Hepatocyte (in vitro differentiated cells): ENCODE results near the gene ZMYND10. TPM values are rescaled to one million over a fixed set of nuclear protein-coding genes. Genes with fewer than 3 reads are reported as not detected.

Experiments
- DNase-seq: peaks from one replicate; pipeline ENCODE4 v3.0.0-alpha.2; 2016; ENCODE audit warnings: low spot score
- H2AFZ ChIP-seq: fragments of 200-600 bp; sonication (generic); 2 replicates; pipeline ENCODE4 v1.6.0; 2016; ENCODE audit warnings: antibody characterized with exemption, mild to moderate bottlenecking
- H3K27ac ChIP-seq: fragments of 200-600 bp; sonication (generic); 2 replicates; pipeline ENCODE4 v1.5.1; 2016; ENCODE audit warnings: mild to moderate bottlenecking
- H3K27me3 ChIP-seq: fragments of 200-600 bp; sonication (generic); 2 replicates; pipeline ENCODE4 v1.6.1; 2016
- H3K36me3 ChIP-seq: fragments of 200-600 bp; sonication (generic); replicated peaks from 2 replicates; pipeline ENCODE4 v1.5.1; 2016; ENCODE audit warnings: low read depth; ENCODE audit not compliant: insufficient read depth
- H3K4me1 ChIP-seq: fragments of 200-600 bp; sonication (generic); 2 replicates; pipeline ENCODE4 v1.5.1; 2016; ENCODE audit warnings: mild to moderate bottlenecking, moderate library complexity; ENCODE audit not compliant: insufficient read depth
- H3K4me2 ChIP-seq: fragments of 200-600 bp; sonication (generic); 2 replicates; pipeline ENCODE4 v1.6.0; 2016
- H3K4me3 ChIP-seq: fragments of 200-600 bp; sonication (generic); 2 replicates; pipeline ENCODE4 v1.5.1; 2016; ENCODE audit warnings: mild to moderate bottlenecking
- H3K79me2 ChIP-seq: fragments of 200-600 bp; sonication (generic); 2 replicates; pipeline ENCODE4 v1.6.0; 2017; ENCODE audit warnings: mild to moderate bottlenecking
- H3K9me2 ChIP-seq: fragments of 200-600 bp; sonication (generic); replicated peaks from 2 replicates; pipeline ENCODE4 v1.6.0; 2017; ENCODE audit warnings: mild to moderate bottlenecking; ENCODE audit not compliant: insufficient read depth
- H3K9me3 ChIP-seq: fragments of 200-600 bp; sonication (generic); 2 replicates; pipeline ENCODE4 v1.5.1; 2016; ENCODE audit warnings: low read depth, mild to moderate bottlenecking
- H4K20me1 ChIP-seq: fragments of 200-600 bp; sonication (generic); 2 replicates; pipeline ENCODE4 v1.6.0; 2016; ENCODE audit warnings: mild to moderate bottlenecking; ENCODE audit not compliant: insufficient read depth, poor library complexity, severe bottlenecking
- EZH2 ChIP-seq: fragments of 200-600 bp; sonication (generic); IDR thresholded peaks from 2 replicates; pipeline ENCODE4 v1.6.1; 2016; ENCODE audit warnings: antibody characterized with exemption, mild to moderate bottlenecking, borderline replicate concordance
- EZH2phosphoT487 ChIP-seq: fragments of 200-600 bp; sonication (generic); IDR thresholded peaks from one replicate; pipeline ENCODE4 v1.6.1; 2018; ENCODE audit warnings: antibody characterized with exemption, mild to moderate bottlenecking, low read depth, moderate library complexity; ENCODE audit not compliant: unreplicated experiment, severe bottlenecking
- WGBS: methylation state at CpG from one replicate; pipeline ENCODE4 v1.1.6; 2016; ENCODE audit warnings: low lambda C conversion rate; ENCODE audit errors: missing lambda C conversion rate; 5-methylcytosine and 5-hydroxymethylcytosine counted together
- polyA plus RNA-seq: library from polyadenylated mRNA; unstranded; fragments of >200 nt; fragmentation: Nextera tagmentation; extraction: Ambion mirVana; gene quantifications from 2 replicates; pipeline ENCODE4 v1.2.1, GENCODE V29; 2016
- total RNA-seq: library from RNA; depleted of rRNA; stranded (reverse); fragments of >200 nt; gene quantifications from 2 replicates; pipeline ENCODE4 v1.2.3, GENCODE V29; 2014
- TF ChIP-seq, protein P1 (sequence below): fragments of 200-600 bp; sonication (generic); IDR thresholded peaks from 2 replicates; pipeline ENCODE4 v1.5.1; 2016; ENCODE audit warnings: antibody characterized with exemption, mild to moderate bottlenecking; ENCODE audit not compliant: poor library complexity

The ZMYND10 gene
- total and polyA plus RNA-seq, 2 experiments from 2014 or later = 0.20 to 0.77 TPM

DNA sequence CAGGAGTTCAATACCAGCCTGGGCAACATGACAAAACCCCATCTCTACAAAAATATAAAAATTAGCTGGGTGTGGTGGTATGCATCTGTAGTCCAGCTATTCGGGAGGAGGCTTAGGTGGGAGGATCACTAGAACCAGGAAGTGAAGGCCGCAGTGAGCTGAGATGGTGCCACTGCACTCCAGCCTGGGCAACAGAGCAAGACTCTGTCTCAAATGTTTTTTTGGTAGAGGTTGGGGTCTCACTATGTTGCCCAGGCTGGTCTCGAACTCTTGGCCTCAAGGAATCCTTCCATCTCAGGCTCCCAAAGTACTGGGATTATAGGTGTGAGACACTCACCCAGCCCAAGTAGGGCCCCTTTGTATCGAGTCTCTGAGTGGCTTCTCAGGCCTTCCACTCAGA is 51.4 kb downstream of the ZMYND10 start:
- no peak overlapping the region for H3K4me2 ChIP-seq
- no peaks in the 10 kb centered on the region for H3K27me3 ChIP-seq
- DNase-seq = no peak
- H3K27ac ChIP-seq = no peak overlapping the region
- H3K9me2 ChIP-seq = no peaks in the 10 kb centered on the region
- H4K20me1 ChIP-seq = no peaks in the 10 kb centered on the region
- no peak overlapping the region for H2AFZ ChIP-seq
- no peak overlapping the region for H3K4me3 ChIP-seq
- peaks cover 23% of the 10 kb centered on the region for H3K4me1 ChIP-seq
- peaks cover 20% of the 10 kb centered on the region for H3K79me2 ChIP-seq
- 94% methylated on average over 4 of the region's 4 CpGs for WGBS
- H3K36me3 ChIP-seq = no peaks in the 10 kb centered on the region
- no peak for TF ChIP-seq EZH2
- no peak for TF ChIP-seq EZH2phosphoT487
- TF ChIP-seq, protein P1, sequence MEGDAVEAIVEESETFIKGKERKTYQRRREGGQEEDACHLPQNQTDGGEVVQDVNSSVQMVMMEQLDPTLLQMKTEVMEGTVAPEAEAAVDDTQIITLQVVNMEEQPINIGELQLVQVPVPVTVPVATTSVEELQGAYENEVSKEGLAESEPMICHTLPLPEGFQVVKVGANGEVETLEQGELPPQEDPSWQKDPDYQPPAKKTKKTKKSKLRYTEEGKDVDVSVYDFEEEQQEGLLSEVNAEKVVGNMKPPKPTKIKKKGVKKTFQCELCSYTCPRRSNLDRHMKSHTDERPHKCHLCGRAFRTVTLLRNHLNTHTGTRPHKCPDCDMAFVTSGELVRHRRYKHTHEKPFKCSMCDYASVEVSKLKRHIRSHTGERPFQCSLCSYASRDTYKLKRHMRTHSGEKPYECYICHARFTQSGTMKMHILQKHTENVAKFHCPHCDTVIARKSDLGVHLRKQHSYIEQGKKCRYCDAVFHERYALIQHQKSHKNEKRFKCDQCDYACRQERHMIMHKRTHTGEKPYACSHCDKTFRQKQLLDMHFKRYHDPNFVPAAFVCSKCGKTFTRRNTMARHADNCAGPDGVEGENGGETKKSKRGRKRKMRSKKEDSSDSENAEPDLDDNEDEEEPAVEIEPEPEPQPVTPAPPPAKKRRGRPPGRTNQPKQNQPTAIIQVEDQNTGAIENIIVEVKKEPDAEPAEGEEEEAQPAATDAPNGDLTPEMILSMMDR = no peak
- no peaks in the 10 kb centered on the region for H3K9me3 ChIP-seq

DNA sequence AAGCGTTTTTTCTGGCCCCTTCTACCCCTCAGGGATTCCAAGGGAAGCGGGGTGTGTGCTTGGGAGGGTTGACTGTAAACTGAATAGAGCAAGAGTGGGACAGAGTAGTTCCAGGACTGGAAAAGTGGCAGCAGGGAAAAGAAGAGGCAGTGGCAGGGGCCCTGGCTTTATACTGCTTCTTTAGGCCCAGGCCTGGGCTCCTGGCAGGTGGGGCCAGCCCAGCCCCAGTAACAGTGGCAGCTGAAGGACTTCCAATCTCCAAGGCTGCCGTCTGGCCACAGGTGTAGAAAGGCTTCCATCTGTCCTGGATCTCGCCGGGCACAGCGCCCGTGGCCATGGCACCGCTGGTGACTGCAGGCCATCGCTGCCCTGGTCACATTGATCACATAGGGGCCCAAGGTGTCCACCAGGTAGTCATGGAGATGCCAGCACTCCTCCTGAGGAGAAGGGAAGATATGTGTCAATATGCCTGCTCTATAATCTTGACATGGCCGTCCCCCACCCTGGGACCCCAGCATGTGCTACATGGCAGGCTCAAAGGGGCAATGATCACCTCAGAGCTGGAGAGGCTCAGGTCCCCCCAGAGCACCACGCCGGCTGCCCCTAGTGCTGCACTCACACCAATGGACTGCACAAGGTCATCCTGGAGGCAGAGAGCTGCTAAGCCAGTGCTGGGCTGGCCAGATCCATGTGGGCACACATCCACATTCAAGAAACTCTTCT is 52.3 kb downstream of the ZMYND10 start:
- Histone ChIP-seq H3K9me2 (no peaks in the 10 kb centered on the region), H4K20me1 (no peaks in the 10 kb centered on the region), H3K9me3 (no peaks in the 10 kb centered on the region), H2AFZ (peak overlapping the region; percentile 54), H3K4me1 (peaks cover 18% of the 10 kb centered on the region), H3K36me3 (no peaks in the 10 kb centered on the region), H3K79me2 (peaks cover 16% of the 10 kb centered on the region), H3K27ac (peak overlapping the region; percentile 71), H3K27me3 (no peaks in the 10 kb centered on the region), H3K4me2 (peak overlapping the region; percentile 82), H3K4me3 (no peak overlapping the region)
- TF ChIP-seq EZH2 (no peak), EZH2phosphoT487 (no peak)
- TF ChIP-seq, protein P1 = no peak
- DNase-seq = no peak
- WGBS = 90% methylated on average over 12 of the region's 12 CpGs

DNA sequence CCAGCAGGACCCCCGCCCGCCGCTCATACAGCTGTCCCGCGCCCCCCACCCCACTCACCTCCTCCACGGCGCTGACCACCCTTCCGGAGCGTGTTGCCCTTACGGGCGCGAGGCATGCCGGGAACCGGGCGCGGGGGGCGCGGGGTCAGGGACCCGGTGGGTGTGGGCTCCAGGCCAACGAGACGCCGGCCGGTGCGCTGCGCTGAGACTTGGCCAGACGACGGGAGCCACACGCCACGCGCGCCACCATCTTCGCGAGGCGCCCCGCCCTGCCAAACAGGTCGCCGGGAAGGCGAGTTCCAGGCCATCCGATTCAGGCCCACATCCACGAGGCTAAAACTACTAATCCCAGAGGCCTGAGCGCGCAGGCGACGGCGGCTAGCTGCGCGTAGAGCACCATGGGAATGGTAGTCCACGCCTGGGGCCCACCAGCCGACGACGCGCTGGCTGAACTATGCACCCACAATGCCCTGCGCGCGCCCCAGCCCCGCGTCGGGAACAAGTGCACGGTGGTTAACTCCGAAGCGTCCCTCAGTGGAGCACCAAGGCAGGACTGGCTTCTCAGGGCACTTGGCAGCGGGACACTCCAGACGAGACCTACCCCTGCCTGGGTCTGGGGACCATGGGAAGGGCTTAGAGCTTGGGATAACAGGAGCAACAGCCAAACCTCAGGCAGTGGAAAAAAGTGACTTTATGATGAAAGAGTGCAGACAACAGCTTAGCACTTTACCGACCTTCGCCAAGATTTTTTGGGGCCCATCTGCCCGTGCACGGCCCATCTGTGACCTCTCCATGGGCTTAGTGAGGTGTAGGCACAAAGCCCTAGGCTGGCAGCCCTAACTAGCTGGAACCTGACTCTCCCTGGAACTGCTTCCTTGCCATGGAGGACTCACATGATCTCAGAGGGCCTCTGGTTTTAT is 53.1 kb downstream of the ZMYND10 start, which contains the start of gene IFRD2:
TSS of gene IFRD2 (minus strand) at position 271 of the 920 bp plus-strand sequence. CDS start at position 116, 155 bp downstream.
- peaks cover 16% of the 10 kb centered on the region for H3K79me2 ChIP-seq
- no peaks in the 10 kb centered on the region for H3K36me3 ChIP-seq
- H3K9me2 ChIP-seq = no peaks in the 10 kb centered on the region
- peak within 1 kb of the TSS; percentile 73 for H2AFZ ChIP-seq
- no peaks in the 10 kb centered on the region for H3K9me3 ChIP-seq
- peaks cover 15% of the 10 kb centered on the region for H3K4me1 ChIP-seq
- H3K27ac ChIP-seq = peak within 1 kb of the TSS; percentile 97
- DNase-seq = peak; percentile 98
- no peaks in the 10 kb centered on the region for H3K27me3 ChIP-seq
- no peaks in the 10 kb centered on the region for H4K20me1 ChIP-seq
- H3K4me3 ChIP-seq = peak within 1 kb of the TSS; percentile 81
- 9% methylated on average over 32 of the region's 67 CpGs for WGBS
- peak within 1 kb of the TSS; percentile 100 for H3K4me2 ChIP-seq
- TF ChIP-seq EZH2 = no peak
- TF ChIP-seq, protein P1 = no peak
- no peak for TF ChIP-seq EZH2phosphoT487

Other genes with a start within 250 kb of the ZMYND10 start
- 11.8 and 15.5 TPM in 2 replicates for gene SEMA3F, start 190.4 kb downstream of the ZMYND10 start, total RNA-seq
- gene SEMA3F, start 190.4 kb downstream of the ZMYND10 start, polyA plus RNA-seq = 13.9 and 16.8 TPM in 2 replicates
- not detected in 2 replicates for gene GNAT1, start 154.1 kb downstream of the ZMYND10 start, total RNA-seq
- not detected in 2 replicates for gene GNAT1, start 154.1 kb downstream of the ZMYND10 start, polyA plus RNA-seq
- gene SLC38A3, start 140.5 kb downstream of the ZMYND10 start, total RNA-seq = 22.6 and 24.7 TPM in 2 replicates
- 37.9 and 56.6 TPM in 2 replicates for gene SLC38A3, start 140.5 kb downstream of the ZMYND10 start, polyA plus RNA-seq
- 95.0 and 103 TPM in 2 replicates for gene GNAI2, start 109.5 kb downstream of the ZMYND10 start, total RNA-seq
- gene GNAI2, start 109.5 kb downstream of the ZMYND10 start, polyA plus RNA-seq = 219 and 233 TPM in 2 replicates
- gene SEMA3B, start 76.6 kb downstream of the ZMYND10 start, total RNA-seq = 60.2 and 67.7 TPM in 2 replicates
- 104 and 135 TPM in 2 replicates for gene SEMA3B, start 76.6 kb downstream of the ZMYND10 start, polyA plus RNA-seq
- 0.20 TPM in 1 of 2 replicates, not detected in the other for gene LSMEM2, start 66.6 kb downstream of the ZMYND10 start, total RNA-seq
- gene LSMEM2, start 66.6 kb downstream of the ZMYND10 start, polyA plus RNA-seq = 0.39 TPM in 1 of 2 replicates, not detected in the other
- gene IFRD2, start 53.3 kb downstream of the ZMYND10 start, total RNA-seq = 37.0 and 41.4 TPM in 2 replicates
- 71.6 and 76.2 TPM in 2 replicates for gene IFRD2, start 53.3 kb downstream of the ZMYND10 start, polyA plus RNA-seq
- gene HYAL3, start 46.3 kb downstream of the ZMYND10 start, total RNA-seq = 3.7 and 9.0 TPM in 2 replicates
- 5.6 and 7.0 TPM in 2 replicates for gene HYAL3, start 46.3 kb downstream of the ZMYND10 start, polyA plus RNA-seq
- 6.7 and 7.1 TPM in 2 replicates for gene NAA80, start 46.3 kb downstream of the ZMYND10 start, total RNA-seq
- 17.0 and 19.5 TPM in 2 replicates for gene NAA80, start 46.3 kb downstream of the ZMYND10 start, polyA plus RNA-seq
- 22.3 and 34.3 TPM in 2 replicates for gene HYAL1, start 42.2 kb downstream of the ZMYND10 start, total RNA-seq
- 5.5 and 11.8 TPM in 2 replicates for gene HYAL1, start 42.2 kb downstream of the ZMYND10 start, polyA plus RNA-seq
- gene HYAL2, start 23.0 kb downstream of the ZMYND10 start, total RNA-seq = 79.0 and 125 TPM in 2 replicates
- gene HYAL2, start 23.0 kb downstream of the ZMYND10 start, polyA plus RNA-seq = 63.9 and 75.4 TPM in 2 replicates
- 30.0 and 33.1 TPM in 2 replicates for gene TUSC2, start 17.5 kb downstream of the ZMYND10 start, total RNA-seq
- gene TUSC2, start 17.5 kb downstream of the ZMYND10 start, polyA plus RNA-seq = 45.6 and 59.0 TPM in 2 replicates
- 11.3 and 13.4 TPM in 2 replicates for gene RASSF1, start 4.9 kb downstream of the ZMYND10 start, total RNA-seq
- 22.9 and 30.1 TPM in 2 replicates for gene RASSF1, start 4.9 kb downstream of the ZMYND10 start, polyA plus RNA-seq
- gene NPRL2, start 5.0 kb upstream of the ZMYND10 start, total RNA-seq = 22.3 and 23.5 TPM in 2 replicates
- gene NPRL2, start 5.0 kb upstream of the ZMYND10 start, polyA plus RNA-seq = 27.0 and 34.6 TPM in 2 replicates
- gene CYB561D2, start 5.1 kb upstream of the ZMYND10 start, total RNA-seq = 31.0 and 37.3 TPM in 2 replicates
- 40.5 and 46.9 TPM in 2 replicates for gene CYB561D2, start 5.1 kb upstream of the ZMYND10 start, polyA plus RNA-seq
- 49.3 and 63.0 TPM in 2 replicates for gene TMEM115, start 13.8 kb upstream of the ZMYND10 start, total RNA-seq
- gene TMEM115, start 13.8 kb upstream of the ZMYND10 start, polyA plus RNA-seq = 64.5 and 69.9 TPM in 2 replicates
- 0.87 and 1.2 TPM in 2 replicates for gene CACNA2D2, start 157.9 kb upstream of the ZMYND10 start, total RNA-seq
- 1.4 and 1.5 TPM in 2 replicates for gene CACNA2D2, start 157.9 kb upstream of the ZMYND10 start, polyA plus RNA-seq
- gene C3orf18, start 222.0 kb upstream of the ZMYND10 start, total RNA-seq = 4.7 and 5.6 TPM in 2 replicates
- gene C3orf18, start 222.0 kb upstream of the ZMYND10 start, polyA plus RNA-seq = 2.9 and 6.1 TPM in 2 replicates
- 18.5 and 18.6 TPM in 2 replicates for gene HEMK1, start 223.8 kb upstream of the ZMYND10 start, total RNA-seq
- 21.8 and 27.2 TPM in 2 replicates for gene HEMK1, start 223.8 kb upstream of the ZMYND10 start, polyA plus RNA-seq